OCI-M2 (cell line): ENCODE results near the gene MCEMP1.

Experiments used
- DNase-seq: peaks from one replicate; lab custom pipeline; 2025; ENCODE audit not compliant: unreplicated experiment; lab: John Stamatoyannopoulos, UW

MCEMP1 gene

GRCh38 chr19:7670790-7671189 is 6.1 kb upstream of the MCEMP1 start:
- no peak for DNase-seq

- no peak for DNase-seq
Measured at GRCh38 chr19:7672522-7672921, 4.4 kb upstream of the MCEMP1 start.

- DNase-seq: peak; percentile 7
Measured at GRCh38 chr19:7674010-7675005, 2.6 kb upstream of the MCEMP1 start.

- no peak for DNase-seq
Measured at GRCh38 chr19:7676376-7676775, 514 bp upstream of the MCEMP1 start.

GRCh38 chr19:7677669-7678311 is 900 bp downstream of the MCEMP1 start:
- no peak for DNase-seq

GRCh38 chr19:7678971-7679751 is 2.3 kb downstream of the MCEMP1 start:
- DNase-seq: no peak

- no peak for DNase-seq
Measured at GRCh38 chr19:7679771-7680605, 3.1 kb downstream of the MCEMP1 start.

GRCh38 chr19:7680606-7681339 is 3.9 kb downstream of the MCEMP1 start, which contains the start of gene TRAPPC5:
TRAPPC5 (plus strand) TSS chr19:7680833; CDS start chr19:7682254, 1,421 bp downstream.
- DNase-seq: peak; percentile 21

GRCh38 chr19:7681340-7682174 is 4.7 kb downstream of the MCEMP1 start:
- no peak for DNase-seq

GRCh38 chr19:7682175-7682855 is 5.4 kb downstream of the MCEMP1 start:
- DNase-seq: no peak

GRCh38 chr19:7685546-7686445 is 8.9 kb downstream of the MCEMP1 start:
- no peak for DNase-seq

GRCh38 chr19:7687177-7687576 is 10.3 kb downstream of the MCEMP1 start:
- no peak for DNase-seq

- no peak for DNase-seq
Measured at GRCh38 chr19:7689165-7689564, 12.3 kb downstream of the MCEMP1 start.

- DNase-seq: no peak
Measured at GRCh38 chr19:7690779-7691258, 13.9 kb downstream of the MCEMP1 start.

GRCh38 chr19:7691497-7691896 is 14.6 kb downstream of the MCEMP1 start:
- no peak for DNase-seq

- DNase-seq: no peak
Measured at GRCh38 chr19:7692417-7693088, 15.7 kb downstream of the MCEMP1 start.

- DNase-seq: no peak
Measured at GRCh38 chr19:7694499-7694898, 17.6 kb downstream of the MCEMP1 start.
